Stimulated activated CD4-positive, alpha-beta T cell treated with anti-CD3 and anti-CD28 coated beads, Interleukin-15, amount 100 ng/mL, for 48 hours (primary cell): Measurements from ENCODE around the gene AFF3.
"Not testable (repeated sequence)": the region's sequence is repeated elsewhere in the genome, so short reads cannot be mapped to it uniquely, and the experiment has no call there.

Experiments used
- DNase-seq, 2 donors: peaks; one replicate each; pipeline ENCODE4 v3.0.0-alpha.2; 2020; ENCODE audit warnings: low read depth in 2 of 2

Gene AFF3

GRCh38 chr2:99961196-99961913 is 181.0 kb downstream of the AFF3 start:
- DNase-seq = no peak

GRCh38 chr2:99960790-99961189 is 181.6 kb downstream of the AFF3 start:
- DNase-seq = no peak

DNA sequence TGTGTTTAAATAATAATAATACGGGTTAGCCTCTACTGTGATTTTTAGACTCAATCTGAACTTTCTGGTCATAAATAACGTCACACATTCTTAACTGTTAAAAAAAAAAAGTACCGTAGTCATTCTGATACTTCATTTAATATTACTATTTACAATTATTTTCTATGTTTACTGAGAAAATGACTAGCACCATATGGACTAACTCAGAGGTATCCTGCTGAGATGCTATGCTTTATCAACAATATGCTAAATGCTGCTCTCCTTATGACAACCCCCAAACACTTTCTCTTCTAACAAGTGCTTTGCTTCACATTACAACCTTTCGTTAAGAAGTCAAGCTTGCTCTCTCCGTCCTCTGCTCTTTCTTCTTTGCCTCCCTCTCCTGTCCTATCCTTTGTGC is 182.1 kb downstream of the AFF3 start:
- no peak for DNase-seq

GRCh38 chr2:99959261-99960014 is 183.0 kb downstream of the AFF3 start:
- no peak for DNase-seq

GRCh38 chr2:99957332-99958133 is 184.9 kb downstream of the AFF3 start:
- DNase-seq = no peak

DNA sequence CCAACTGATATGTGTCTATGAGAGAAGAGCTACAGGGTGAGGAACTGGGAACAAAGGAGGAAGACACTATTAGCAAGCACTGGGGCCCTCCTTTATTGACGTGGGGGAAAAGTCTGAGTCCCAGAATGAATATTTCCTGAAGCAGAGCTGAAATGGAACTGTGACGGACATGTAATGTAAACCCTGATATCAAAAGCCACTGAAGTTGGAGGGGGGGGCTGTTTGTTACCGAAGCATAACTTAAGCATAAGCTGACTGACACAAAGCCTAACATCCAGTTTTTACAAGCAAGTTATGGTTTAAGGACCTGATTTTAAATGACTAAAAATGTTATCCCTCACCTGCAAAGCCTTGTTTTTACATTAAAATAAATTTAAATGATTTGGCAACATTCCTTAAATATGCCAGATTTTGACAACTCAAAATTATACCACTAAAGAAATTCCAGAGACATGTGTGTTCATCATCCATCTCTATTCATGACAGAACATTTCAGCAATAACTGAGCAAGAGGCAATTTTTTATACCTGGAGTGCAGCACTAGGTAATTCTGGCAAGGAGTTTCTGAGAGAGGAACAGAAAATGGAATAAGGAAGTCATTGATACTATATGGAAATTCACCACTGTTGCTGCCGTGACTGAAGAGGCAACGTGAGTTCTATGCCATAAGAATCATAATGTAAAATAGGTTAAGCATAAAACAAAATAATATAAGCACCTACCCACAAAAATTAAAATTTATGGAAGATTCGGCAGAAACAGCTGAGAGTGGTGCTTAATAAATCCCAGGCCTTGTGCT is 186.0 kb downstream of the AFF3 start:
- DNase-seq = no peak

DNA sequence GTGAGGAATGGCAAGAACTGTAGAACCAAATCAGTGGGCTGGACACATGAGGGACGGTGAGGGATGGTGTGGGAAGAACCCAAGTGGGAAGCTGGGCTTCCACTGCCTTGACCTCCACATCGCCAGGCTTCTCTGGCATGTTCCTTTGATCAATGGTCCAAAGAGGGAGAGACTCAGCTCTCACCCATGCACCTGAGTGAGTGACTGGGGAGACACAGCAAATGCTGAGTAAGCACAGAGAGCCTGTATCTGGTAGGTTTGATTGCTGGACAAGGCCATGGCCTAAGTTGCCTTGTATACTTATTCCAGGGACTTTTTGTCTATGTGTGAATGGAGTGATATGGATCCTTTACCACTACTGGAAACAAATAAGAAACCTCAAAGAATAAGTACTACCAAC is 188.6 kb downstream of the AFF3 start:
- no peak for DNase-seq

- DNase-seq = no peak
These were observed 192.4 kb downstream of the AFF3 start for GRCh38 chr2:99949963-99950362.

- no peak for DNase-seq
These were observed 192.9 kb downstream of the AFF3 start for GRCh38 chr2:99949530-99949929.

- no peak for DNase-seq
These were observed 194.4 kb downstream of the AFF3 start for GRCh38 chr2:99948010-99948409.

DNA sequence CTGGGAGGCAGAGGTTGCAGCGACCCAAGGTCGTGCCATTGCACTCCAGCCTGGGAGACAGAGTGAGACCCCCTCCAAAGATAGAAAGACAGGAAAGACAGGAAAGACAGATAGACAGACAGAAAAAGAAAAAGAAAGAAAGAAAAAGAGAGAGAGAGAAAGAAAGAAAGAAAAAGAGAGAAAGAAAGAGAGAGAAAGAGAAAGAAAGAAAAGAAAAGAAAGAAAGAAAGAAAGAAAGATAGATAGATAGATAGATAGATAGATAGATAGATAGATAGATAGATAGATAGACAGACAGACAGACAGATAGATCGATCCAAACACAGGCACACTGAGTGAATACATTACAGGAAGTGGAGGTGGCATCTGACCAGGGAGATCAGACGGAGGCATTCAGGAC is 195.0 kb downstream of the AFF3 start:
- DNase-seq = not testable (repeated sequence)

DNA sequence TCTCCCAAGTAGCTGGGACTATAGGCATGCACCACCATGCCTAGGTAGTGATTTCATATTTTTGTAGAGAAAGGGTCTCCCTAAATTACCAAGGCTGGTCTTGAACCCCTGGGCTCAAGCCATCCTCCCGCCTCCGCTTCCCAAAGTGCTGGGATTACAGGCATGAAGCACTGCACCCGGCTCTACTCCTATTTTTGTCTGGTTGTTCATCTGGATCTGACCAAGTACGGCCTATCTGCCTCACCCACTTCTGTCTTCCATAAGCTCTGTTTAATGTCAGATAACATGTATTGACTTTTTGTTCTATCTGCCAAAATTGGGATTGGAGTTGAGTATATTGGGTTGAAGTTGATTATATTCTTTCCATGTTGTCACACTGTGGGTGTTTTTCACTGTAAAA is 198.4 kb downstream of the AFF3 start:
- DNase-seq = no peak

- no peak for DNase-seq
These were observed 199.6 kb downstream of the AFF3 start for GRCh38 chr2:99942561-99943347.

DNA sequence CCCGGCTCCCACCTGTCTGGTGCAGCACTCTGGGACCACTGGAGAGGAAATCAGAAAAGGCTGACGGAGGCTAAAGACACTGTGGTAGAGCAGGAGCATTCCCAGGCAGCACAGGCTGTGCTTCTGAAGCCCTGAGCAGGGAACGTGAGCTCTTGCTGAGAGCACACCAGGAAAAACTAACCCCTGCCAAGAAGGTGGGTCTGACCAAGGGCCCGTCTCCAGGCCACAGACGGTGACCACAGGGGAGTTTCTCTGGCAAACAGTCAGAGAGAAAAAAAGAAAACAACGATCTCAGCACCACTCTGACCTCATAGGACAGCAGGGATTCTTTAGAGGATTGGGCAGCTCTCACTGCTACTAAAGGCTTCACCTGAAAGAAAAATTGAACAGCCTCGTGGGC is 201.4 kb downstream of the AFF3 start:
- no peak for DNase-seq

DNA sequence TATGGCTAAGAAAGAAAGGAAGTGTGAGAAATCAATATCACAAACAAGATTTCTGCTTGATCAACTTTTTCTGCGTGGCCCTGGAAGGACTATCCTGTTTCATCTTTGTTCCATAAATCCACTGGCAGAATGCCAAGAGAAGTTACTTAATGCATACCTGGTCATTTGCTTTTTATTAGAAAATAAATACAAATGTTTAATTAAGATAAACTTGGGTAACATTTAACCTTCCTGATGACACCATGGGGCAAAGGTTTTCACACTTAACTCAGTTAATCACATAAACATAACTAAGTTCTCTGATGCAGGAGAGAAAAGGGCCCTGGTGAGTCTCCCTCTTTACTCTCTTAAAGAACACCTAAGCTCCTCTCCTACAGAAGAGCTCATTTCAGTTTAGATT is 203.3 kb downstream of the AFF3 start:
- no peak for DNase-seq

DNA sequence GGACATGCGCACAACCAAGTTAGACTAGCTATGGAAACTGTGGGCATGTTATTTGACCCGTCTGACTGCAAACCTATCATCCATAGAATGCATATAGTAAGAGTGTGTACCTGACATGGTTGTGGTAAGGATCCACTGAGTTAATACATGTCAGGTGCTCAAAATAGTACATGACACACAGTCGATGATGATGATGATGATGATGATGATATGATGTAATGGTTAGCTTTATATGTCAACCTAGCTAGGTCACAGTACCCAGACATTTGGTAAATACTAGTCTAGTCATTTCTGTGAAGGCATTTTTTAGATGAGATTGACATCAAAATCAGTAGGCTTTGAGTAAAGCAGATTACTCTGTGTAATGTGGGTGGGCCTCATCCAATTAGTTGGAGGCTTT is 204.1 kb downstream of the AFF3 start:
- no peak for DNase-seq

DNA sequence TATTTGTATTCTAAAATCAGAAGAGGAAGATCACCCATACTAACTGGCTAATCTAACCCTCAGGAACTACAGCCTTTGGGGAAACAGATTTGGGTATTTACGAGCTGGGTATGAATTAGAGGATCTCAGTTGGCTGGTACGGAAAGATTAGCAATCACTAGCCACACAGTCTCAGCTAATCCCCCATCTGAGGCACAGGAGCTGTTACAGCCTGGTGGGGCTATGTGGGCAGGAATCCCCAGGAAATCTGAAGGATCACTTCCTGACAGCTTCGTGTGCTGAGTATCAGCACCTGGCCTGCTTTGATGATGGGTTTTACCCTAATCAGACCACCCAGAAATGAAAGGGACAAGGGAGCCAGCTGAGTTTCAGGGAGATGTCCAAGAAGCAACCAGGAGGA is 206.3 kb downstream of the AFF3 start:
- DNase-seq = no peak

DNA sequence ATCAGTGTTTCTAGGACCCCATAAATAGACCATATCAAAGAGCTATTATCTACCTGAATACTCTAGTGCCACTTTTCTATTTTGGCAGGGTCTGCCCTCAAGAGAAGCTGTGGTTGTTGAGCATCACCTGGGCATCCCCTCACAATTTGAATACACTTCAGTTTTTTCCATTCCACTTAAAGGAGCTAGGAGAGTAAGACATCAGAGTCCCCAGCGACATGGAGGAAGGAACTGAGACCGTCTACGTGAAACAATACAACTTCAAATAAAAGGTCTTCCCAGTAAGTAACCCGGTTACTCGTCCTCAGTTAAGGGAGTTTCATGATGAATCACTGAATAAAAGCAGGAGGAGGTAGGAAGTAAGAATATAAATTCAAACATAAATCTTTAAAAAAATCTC is 206.7 kb downstream of the AFF3 start:
- DNase-seq = no peak

DNA sequence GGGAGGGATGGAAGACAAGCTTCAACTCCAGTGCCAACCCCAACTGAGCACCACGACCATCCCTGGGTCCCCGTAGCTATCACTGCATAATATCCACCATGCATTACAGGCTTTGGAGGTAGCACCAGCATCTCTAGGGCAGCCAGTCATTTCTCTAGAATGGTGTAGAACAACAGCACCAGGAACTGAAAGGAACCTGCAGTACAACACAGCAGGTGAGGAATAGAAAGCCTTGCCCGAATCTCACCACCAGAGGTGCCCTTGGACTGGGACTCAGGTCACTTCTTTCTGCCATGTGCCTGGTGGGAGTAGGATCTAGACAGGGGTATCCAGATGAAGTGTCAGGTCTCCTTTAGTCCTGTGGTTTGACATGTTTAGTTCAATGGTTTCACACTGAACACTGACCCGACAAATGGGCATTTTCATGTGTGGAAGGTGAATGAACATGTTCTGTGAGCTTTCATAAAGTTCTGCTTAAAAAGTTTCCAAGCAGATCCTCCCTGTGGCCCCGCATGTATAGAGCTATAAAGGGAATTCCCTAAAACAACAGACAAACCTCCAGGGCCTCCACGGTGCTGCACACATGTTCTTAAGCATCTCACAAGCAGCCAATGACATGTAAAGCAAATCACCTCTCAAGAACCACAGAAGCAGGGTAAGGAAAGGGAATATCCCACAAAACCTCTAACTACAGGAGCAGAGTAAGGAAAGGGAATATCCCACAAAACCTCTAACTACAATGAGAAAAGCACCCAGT is 208.3 kb downstream of the AFF3 start:
- no peak for DNase-seq

DNA sequence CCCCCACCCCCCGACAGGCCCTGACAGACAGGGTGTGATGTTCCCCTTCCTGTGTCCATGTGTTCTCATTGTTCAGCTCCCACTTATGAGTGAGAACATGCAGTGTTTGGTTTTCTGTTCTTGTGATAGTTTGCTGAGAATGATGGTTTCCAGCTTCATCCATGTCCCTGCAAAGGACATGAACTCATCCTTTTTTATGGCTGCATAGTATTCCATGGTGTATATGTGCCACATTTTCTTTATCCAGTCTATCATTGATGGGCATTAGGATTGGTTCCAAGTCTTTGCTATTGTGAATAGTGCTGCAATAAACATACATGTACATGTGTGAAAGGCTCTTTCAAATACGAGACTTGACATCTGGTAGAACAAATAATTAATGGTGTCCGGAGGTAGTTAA is 208.9 kb downstream of the AFF3 start:
- DNase-seq = not testable (repeated sequence)
